ENCODE measurements around the gene ZNF462.

The ZNF462 gene

DNA sequence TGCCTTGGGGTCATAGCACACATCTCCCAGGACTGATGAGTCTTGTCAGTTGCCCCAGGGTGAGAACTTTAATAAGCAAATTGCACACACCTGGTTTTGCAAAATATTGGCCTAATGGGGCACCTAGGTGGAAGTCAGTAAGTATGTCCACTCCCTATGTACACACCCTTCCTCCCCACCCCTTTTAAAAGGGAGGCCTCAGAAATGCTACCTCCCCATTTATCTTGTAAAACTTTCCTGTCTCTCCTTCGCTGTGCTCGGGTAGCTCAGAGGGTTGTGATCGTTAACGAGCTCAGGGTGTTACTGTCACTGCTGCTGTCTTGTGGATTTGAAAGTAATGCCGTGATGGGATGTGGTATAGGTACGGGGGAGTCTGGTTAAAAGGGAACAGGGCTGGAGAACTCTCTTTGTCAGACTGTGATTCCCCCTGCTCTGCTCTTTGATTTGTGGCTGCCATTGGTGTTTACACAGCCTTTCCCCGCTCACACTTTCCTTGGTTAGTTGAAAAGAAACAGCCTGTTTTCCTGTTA lies 26.2 kb downstream of the ZNF462 start:
- TF ChIP-seq CTCF (conservative IDR thresholded peaks at IDR 0.05; ENCODE audit: low read length) = no peak
- H3K4me3 ChIP-seq (ENCODE audit: low read length) = no peak overlapping the region
- no peak for DNase-seq (ENCODE audit: low read depth)

- no peak for DNase-seq (ENCODE audit: low read depth)
- no peak for TF ChIP-seq CTCF (conservative IDR thresholded peaks at IDR 0.05; ENCODE audit: low read length)
- H3K4me3 ChIP-seq (ENCODE audit: low read length) = no peak overlapping the region
These were observed 27.6 kb downstream of the ZNF462 start for GRCh38 chr9:106890608-106891007.

- peak; percentile 46 for DNase-seq (ENCODE audit: low read depth)
- TF ChIP-seq CTCF (conservative IDR thresholded peaks at IDR 0.05; ENCODE audit: low read length) = no peak
- H3K4me3 ChIP-seq (ENCODE audit: low read length) = no peak overlapping the region
These were observed 28.3 kb downstream of the ZNF462 start for GRCh38 chr9:106891286-106891685.

- TF ChIP-seq CTCF (conservative IDR thresholded peaks at IDR 0.05; ENCODE audit: low read length) = no peak
- peak; percentile 97 for DNase-seq (ENCODE audit: low read depth)
- H3K4me3 ChIP-seq (ENCODE audit: low read length) = no peak overlapping the region
These were observed 29.7 kb downstream of the ZNF462 start for GRCh38 chr9:106892632-106893031.

DNA sequence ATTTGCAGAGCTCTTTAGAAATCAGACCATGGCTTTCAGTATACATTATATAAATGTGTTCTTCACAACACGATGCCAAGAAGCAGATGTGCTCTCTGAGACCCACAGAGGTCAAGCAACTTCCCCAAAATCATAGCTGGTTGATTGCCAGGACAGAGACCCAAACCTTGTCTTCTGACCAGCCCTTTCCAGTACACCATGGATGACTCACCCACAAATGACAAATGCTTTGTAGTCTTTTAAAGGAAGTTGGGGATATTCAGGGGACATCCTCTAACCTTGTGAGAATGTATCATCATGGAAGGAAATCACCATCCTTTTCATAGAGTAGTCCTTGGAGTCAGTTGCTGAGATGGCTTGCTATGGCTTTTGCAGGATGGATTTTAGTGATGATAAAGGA lies 30.1 kb downstream of the ZNF462 start:
- no peak for TF ChIP-seq CTCF (conservative IDR thresholded peaks at IDR 0.05; ENCODE audit: low read length)
- peak; percentile 59 for DNase-seq (ENCODE audit: low read depth)
- no peak overlapping the region for H3K4me3 ChIP-seq (ENCODE audit: low read length)

- no peak for TF ChIP-seq CTCF (conservative IDR thresholded peaks at IDR 0.05; ENCODE audit: low read length)
- DNase-seq (ENCODE audit: low read depth) = peak; percentile 47
- H3K4me3 ChIP-seq (ENCODE audit: low read length) = no peak overlapping the region
These were observed 33.7 kb downstream of the ZNF462 start for GRCh38 chr9:106896695-106897094.

GRCh38 chr9:106897236-106897635 lies 34.3 kb downstream of the ZNF462 start:
- H3K4me3 ChIP-seq (ENCODE audit: low read length) = no peak overlapping the region
- TF ChIP-seq CTCF (conservative IDR thresholded peaks at IDR 0.05; ENCODE audit: low read length) = no peak
- peak; percentile 74 for DNase-seq (ENCODE audit: low read depth)

Data from AG10803 (cell line).